SU-DHL-6 (cell line): ENCODE data around the gene CCDC60.

Experiments
- H2AFZ ChIP-seq: fragments of 200-600 bp; sonication (generic); 2 replicates; pipeline ENCODE4 v1.6.1; 2014; ENCODE audit warnings: low read depth, mild to moderate bottlenecking, moderate library complexity, mixed read lengths, antibody characterized with exemption, low read length; ENCODE audit not compliant: severe bottlenecking
- H3F3A ChIP-seq: fragments of 200-600 bp; shearing (Covaris generic); 2 replicates; pipeline ENCODE4 v1.6.0; 2016; ENCODE audit warnings: antibody characterized with exemption, mild to moderate bottlenecking; ENCODE audit not compliant: insufficient read depth
- H3K27ac ChIP-seq: fragments of 200-600 bp; sonication (generic); 2 replicates; pipeline ENCODE4 v1.5.1; 2016; ENCODE audit warnings: low read depth, mild to moderate bottlenecking, low read length, moderate library complexity, mixed read lengths
- H3K27me3 ChIP-seq: fragments of 200-600 bp; sonication (generic), shearing (Covaris generic); 2 replicates; pipeline ENCODE4 v1.6.0; 2014; ENCODE audit warnings: mild to moderate bottlenecking, low read length
- H3K36me3 ChIP-seq: fragments of 200-600 bp; sonication (generic); 2 replicates; pipeline ENCODE4 v1.6.1; 2014; ENCODE audit warnings: mild to moderate bottlenecking, low read length, mixed read lengths
- H3K4me2 ChIP-seq: fragments of 300-600, 200-600 bp; shearing (Covaris generic), sonication (generic); 2 replicates; pipeline ENCODE4 v1.6.0; 2014; ENCODE audit warnings: low read length, low read depth, mild to moderate bottlenecking; ENCODE audit not compliant: poor library complexity, severe bottlenecking
- H3K4me3 ChIP-seq: fragments of 200-600 bp; sonication (generic); 2 replicates; pipeline ENCODE4 v1.5.1; 2014; ENCODE audit warnings: antibody characterized with exemption, low read length, mild to moderate bottlenecking, mixed read lengths; ENCODE audit not compliant: insufficient read depth, poor library complexity, severe bottlenecking
- H3K79me2 ChIP-seq: fragments of 200-600 bp; sonication (generic); 2 replicates; pipeline ENCODE4 v1.6.1; 2014; ENCODE audit warnings: mild to moderate bottlenecking, low read length, moderate library complexity; ENCODE audit not compliant: insufficient read depth
- H3K9ac ChIP-seq: fragments of 200-600 bp; sonication (generic); 2 replicates; pipeline ENCODE4 v1.7.0; 2014; ENCODE audit warnings: mild to moderate bottlenecking, low read length
- H3K9me2 ChIP-seq: fragments of 200-600 bp; sonication (generic); replicated peaks from 2 replicates; pipeline ENCODE4 v1.6.1; 2014; ENCODE audit warnings: low read length; ENCODE audit not compliant: insufficient read depth
- H3K9me3 ChIP-seq: fragments of 200-600 bp; sonication (generic); 2 replicates; pipeline ENCODE4 v1.6.1; 2014; ENCODE audit warnings: low read length, mixed read lengths; ENCODE audit not compliant: insufficient read depth
- H4K20me1 ChIP-seq: fragments of 200-600 bp; sonication (generic); 2 replicates; pipeline ENCODE4 v1.6.1; 2014; ENCODE audit warnings: low read depth, mild to moderate bottlenecking, antibody characterized with exemption, low read length, moderate library complexity, mixed read lengths
- CTCF ChIP-seq: fragments of 200-600 bp; sonication (generic); IDR thresholded peaks from one replicate; pipeline ENCODE4 v1.5.1; 2017; ENCODE audit warnings: antibody characterized with exemption, mild to moderate bottlenecking, low read length, moderate library complexity; ENCODE audit not compliant: insufficient read depth, poor library complexity, severe bottlenecking
- EZH2phosphoT487 ChIP-seq: fragments of 200-600 bp; sonication (generic), shearing (Covaris generic); conservative IDR thresholded peaks from 2 replicates; pipeline ENCODE4 v1.6.1; 2018; ENCODE audit warnings: mild to moderate bottlenecking, antibody characterized with exemption, low read length, moderate library complexity, mixed read lengths

Gene CCDC60

GRCh38 chr12:119389687-119390086 is 55.2 kb downstream of the CCDC60 start:
- Histone ChIP-seq H3K9me2 (no peaks in the 10 kb centered on the region), H3K4me2 (no peak overlapping the region), H3K79me2 (no peaks in the 10 kb centered on the region), H3K9me3 (no peaks in the 10 kb centered on the region), H3K27ac (no peak overlapping the region), H4K20me1 (no peaks in the 10 kb centered on the region), H2AFZ (no peak overlapping the region), H3F3A (no peaks in the 10 kb centered on the region), H3K4me3 (no peak overlapping the region), H3K36me3 (no peaks in the 10 kb centered on the region), H3K9ac (no peak overlapping the region), H3K27me3 (no peaks in the 10 kb centered on the region)
- TF ChIP-seq CTCF = no peak
- no peak for TF ChIP-seq EZH2phosphoT487

GRCh38 chr12:119391673-119392072 is 57.1 kb downstream of the CCDC60 start:
- Histone ChIP-seq H3K4me3 (no peak overlapping the region), H3K36me3 (no peaks in the 10 kb centered on the region), H3F3A (no peaks in the 10 kb centered on the region), H3K9me2 (no peaks in the 10 kb centered on the region), H3K79me2 (no peaks in the 10 kb centered on the region), H3K27ac (no peak overlapping the region), H3K27me3 (no peaks in the 10 kb centered on the region), H3K9me3 (no peaks in the 10 kb centered on the region), H2AFZ (no peak overlapping the region), H3K9ac (no peak overlapping the region), H4K20me1 (no peaks in the 10 kb centered on the region), H3K4me2 (no peak overlapping the region)
- TF ChIP-seq CTCF (no peak), EZH2phosphoT487 (no peak)

GRCh38 chr12:119393677-119394076 is 59.1 kb downstream of the CCDC60 start:
- no peaks in the 10 kb centered on the region for H3K9me2 ChIP-seq
- no peak overlapping the region for H3K4me2 ChIP-seq
- no peak overlapping the region for H3K27ac ChIP-seq
- H2AFZ ChIP-seq = no peak overlapping the region
- H3K9me3 ChIP-seq = no peaks in the 10 kb centered on the region
- H3K9ac ChIP-seq = no peak overlapping the region
- H3F3A ChIP-seq = no peaks in the 10 kb centered on the region
- no peaks in the 10 kb centered on the region for H3K79me2 ChIP-seq
- no peaks in the 10 kb centered on the region for H4K20me1 ChIP-seq
- no peak overlapping the region for H3K4me3 ChIP-seq
- no peak for TF ChIP-seq EZH2phosphoT487
- no peak for TF ChIP-seq CTCF
- no peaks in the 10 kb centered on the region for H3K27me3 ChIP-seq
- H3K36me3 ChIP-seq = no peaks in the 10 kb centered on the region
